ENCODE results near the gene IMMP2L. TPM values are rescaled to one million over a fixed set of nuclear protein-coding genes. Genes with fewer than 3 reads are reported as not detected.

The IMMP2L gene
- total and polyA plus RNA-seq, 2 of the 8 experiments (the other 6 are each of a cell fraction or from before 2014, with no cell fraction given), result 2.3 to 10.1 TPM

DNA sequence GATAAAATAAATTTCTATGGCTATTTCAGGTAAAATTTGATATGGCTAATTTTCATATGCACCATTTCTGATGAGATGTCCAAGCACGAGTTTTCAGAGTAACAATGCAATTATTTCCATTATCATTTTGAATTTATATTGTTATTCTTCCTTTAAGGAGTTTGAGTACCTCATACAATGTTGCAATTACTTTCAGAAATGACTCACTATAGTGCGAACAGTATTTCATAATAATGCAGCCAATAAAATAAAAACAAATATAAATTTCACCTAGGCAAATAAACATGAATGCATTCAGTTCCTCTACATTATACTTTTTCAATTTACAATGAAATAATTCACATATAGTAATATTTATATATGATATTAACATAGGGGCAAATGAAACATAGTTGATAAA, 550.1 kb downstream of the IMMP2L start:
- 98% methylated on average over 2 of the region's 2 CpGs; no CpG with 5 or more reads in 1 of the 2 experiments for WGBS, 2 experiments (ENCODE audit: extremely low coverage in 1 of 2, insufficient coverage in 1 of 2, insufficient read length in 1 of 2, insufficient replicate concordance in 2 of 2, low coverage in 1 of 2, low lambda C conversion rate in 2 of 2, missing lambda C conversion rate in 1 of 2)
- H3K9ac ChIP-seq (replicated peaks in 1 of 4; ENCODE audit: extremely low read depth in 1 of 4, low read depth in 3 of 4, low read length in 3 of 4), result no peak overlapping the region
- no peak overlapping the region for H2BK5ac ChIP-seq (ENCODE audit: low read depth, low read length)
- POLR2A ChIA-PET (ENCODE audit: partially characterized antibody), result no interaction called here
- H3K4me3 ChIP-seq (ENCODE audit: extremely low read depth in 1 of 4, insufficient read depth in 2 of 4, low read depth in 3 of 4, low read length in 4 of 4), result no peak overlapping the region
- H2BK120ac ChIP-seq (replicated peaks; ENCODE audit: low read depth, low read length), result no peak overlapping the region
- H4K20me1 ChIP-seq (replicated peaks in 1 of 2; ENCODE audit: control insufficient read depth in 1 of 2, insufficient read depth in 2 of 2, low read length in 2 of 2), result no peaks in the 10 kb centered on the region
- H3K9me3 ChIP-seq (ENCODE audit: insufficient read depth in 2 of 2, low read depth in 1 of 2, low read length in 1 of 2), result no peaks in the 10 kb centered on the region
- H3K4ac ChIP-seq (replicated peaks; ENCODE audit: insufficient read length, low read depth, low read length), result no peak overlapping the region
- H3K4me1 ChIP-seq (replicated peaks in 1 of 4; ENCODE audit: control insufficient read depth in 3 of 4, insufficient read depth in 4 of 4, low read length in 3 of 4), result no peaks in the 10 kb centered on the region
- no peak overlapping the region for H2AFZ ChIP-seq (ENCODE audit: low read length)
- H3K36me3 ChIP-seq (ENCODE audit: control insufficient read depth in 2 of 4, insufficient read depth in 4 of 4, low read length in 3 of 4), result no peaks in the 10 kb centered on the region
- no peak overlapping the region for H3K4me2 ChIP-seq (ENCODE audit: insufficient read depth in 1 of 2, low read depth in 2 of 2, low read length in 2 of 2)
- no peak overlapping the region for H3K27ac ChIP-seq (ENCODE audit: low read depth, low read length)
- H3K18ac ChIP-seq (ENCODE audit: extremely low read depth, low read length), result no peak overlapping the region
- no peaks in the 10 kb centered on the region for H3K27me3 ChIP-seq (replicated peaks in 1 of 4; ENCODE audit: control insufficient read depth in 3 of 4, extremely low read depth in 1 of 4, insufficient read depth in 3 of 4, low read length in 3 of 4)
- no peak overlapping the region for H4K8ac ChIP-seq (ENCODE audit: extremely low read depth, insufficient read depth, low read length)
- no peak overlapping the region for H4K91ac ChIP-seq (replicated peaks; ENCODE audit: insufficient read length, low read length)
- H3K14ac ChIP-seq (ENCODE audit: insufficient read length), result no peak overlapping the region
- H3K79me1 ChIP-seq (ENCODE audit: low read depth, low read length), result no peaks in the 10 kb centered on the region
- H4K5ac ChIP-seq (ENCODE audit: insufficient read length, low read depth, low read length), result no peak overlapping the region
- H2BK12ac ChIP-seq (ENCODE audit: low read depth, low read length), result no peak overlapping the region
- H2AK5ac ChIP-seq (ENCODE audit: low read depth, low read length), result no peak overlapping the region
- H3K56ac ChIP-seq (replicated peaks; ENCODE audit: insufficient read length, low read depth, low read length), result no peak overlapping the region
- FAIRE-seq (no peak), DNase-seq (ENCODE audit: low read depth in 1 of 2, low spot score in 2 of 2) (no peak)
- no peak overlapping the region for H2BK20ac ChIP-seq (ENCODE audit: low read length)
- H3K23ac ChIP-seq (ENCODE audit: insufficient read length), result no peak overlapping the region
- H3K79me2 ChIP-seq (ENCODE audit: control insufficient read depth in 1 of 2, insufficient read depth in 2 of 2, low read length in 2 of 2), result no peaks in the 10 kb centered on the region
- H3K23me2 ChIP-seq (ENCODE audit: low read depth, low read length), result no peaks in the 10 kb centered on the region; the same call in 1 of the 2 replicates
- no peak overlapping the region for H2BK15ac ChIP-seq (ENCODE audit: low read length)
- CTCF ChIA-PET (ENCODE audit: partially characterized antibody), result interaction anchor here (0.6 kb wide), 2 partner anchors 159 to 1455 kb away, joined by 3 read pairs; no protein-coding TSS in a partner anchor
- TF ChIP-seq RBBP5 (IDR thresholded peaks at IDR 0.05; ENCODE audit: borderline replicate concordance, low read depth, low read length), result no peak
- no peak for TF ChIP-seq ASH2L (IDR thresholded peaks at IDR 0.05; ENCODE audit: low read length)
- no peak for TF ChIP-seq BCL11A (IDR thresholded peaks at IDR 0.05; ENCODE audit: low read depth in 2 of 2, low read length in 2 of 2)
- TF ChIP-seq CBX8 (IDR thresholded peaks at IDR 0.05; ENCODE audit: borderline replicate concordance, low read depth, low read length), result no peak
- no peak for TF ChIP-seq GABPA (IDR thresholded peaks at IDR 0.05; ENCODE audit: borderline replicate concordance, insufficient read depth, low read length)
- TF ChIP-seq CEBPB (IDR thresholded peaks at IDR 0.05; ENCODE audit: low read depth, low read length), result no peak
- no peak for TF ChIP-seq ZNF274 (IDR thresholded peaks at IDR 0.05; ENCODE audit: borderline replicate concordance, extremely low read depth, low read length)
- TF ChIP-seq POLR2AphosphoS5 (IDR thresholded peaks at IDR 0.05; ENCODE audit: low read depth, low read length), result no peak
- TF ChIP-seq JUN (IDR thresholded peaks at IDR 0.05; ENCODE audit: low read depth, low read length), result no peak
- TF ChIP-seq KDM1A (IDR thresholded peaks at IDR 0.05; ENCODE audit: borderline replicate concordance, low read length), result no peak
- TF ChIP-seq EZH2 (IDR thresholded peaks at IDR 0.05; ENCODE audit: low read depth, low read length, severe bottlenecking), result no peak

Measured in H1 (cell line).